HG02759 (cell line): Measurements from ENCODE around the gene DRC7.

Source experiments
- ATAC-seq: cut with Tn5 transposase; IDR thresholded peaks from one replicate; pipeline ENCODE4 v1.9.1; 2021; ENCODE audit warnings: mild to moderate bottlenecking, moderate library complexity; ENCODE audit not compliant: unreplicated experiment

DRC7 gene, protein sequence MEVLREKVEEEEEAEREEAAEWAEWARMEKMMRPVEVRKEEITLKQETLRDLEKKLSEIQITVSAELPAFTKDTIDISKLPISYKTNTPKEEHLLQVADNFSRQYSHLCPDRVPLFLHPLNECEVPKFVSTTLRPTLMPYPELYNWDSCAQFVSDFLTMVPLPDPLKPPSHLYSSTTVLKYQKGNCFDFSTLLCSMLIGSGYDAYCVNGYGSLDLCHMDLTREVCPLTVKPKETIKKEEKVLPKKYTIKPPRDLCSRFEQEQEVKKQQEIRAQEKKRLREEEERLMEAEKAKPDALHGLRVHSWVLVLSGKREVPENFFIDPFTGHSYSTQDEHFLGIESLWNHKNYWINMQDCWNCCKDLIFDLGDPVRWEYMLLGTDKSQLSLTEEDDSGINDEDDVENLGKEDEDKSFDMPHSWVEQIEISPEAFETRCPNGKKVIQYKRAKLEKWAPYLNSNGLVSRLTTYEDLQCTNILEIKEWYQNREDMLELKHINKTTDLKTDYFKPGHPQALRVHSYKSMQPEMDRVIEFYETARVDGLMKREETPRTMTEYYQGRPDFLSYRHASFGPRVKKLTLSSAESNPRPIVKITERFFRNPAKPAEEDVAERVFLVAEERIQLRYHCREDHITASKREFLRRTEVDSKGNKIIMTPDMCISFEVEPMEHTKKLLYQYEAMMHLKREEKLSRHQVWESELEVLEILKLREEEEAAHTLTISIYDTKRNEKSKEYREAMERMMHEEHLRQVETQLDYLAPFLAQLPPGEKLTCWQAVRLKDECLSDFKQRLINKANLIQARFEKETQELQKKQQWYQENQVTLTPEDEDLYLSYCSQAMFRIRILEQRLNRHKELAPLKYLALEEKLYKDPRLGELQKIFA

DNA sequence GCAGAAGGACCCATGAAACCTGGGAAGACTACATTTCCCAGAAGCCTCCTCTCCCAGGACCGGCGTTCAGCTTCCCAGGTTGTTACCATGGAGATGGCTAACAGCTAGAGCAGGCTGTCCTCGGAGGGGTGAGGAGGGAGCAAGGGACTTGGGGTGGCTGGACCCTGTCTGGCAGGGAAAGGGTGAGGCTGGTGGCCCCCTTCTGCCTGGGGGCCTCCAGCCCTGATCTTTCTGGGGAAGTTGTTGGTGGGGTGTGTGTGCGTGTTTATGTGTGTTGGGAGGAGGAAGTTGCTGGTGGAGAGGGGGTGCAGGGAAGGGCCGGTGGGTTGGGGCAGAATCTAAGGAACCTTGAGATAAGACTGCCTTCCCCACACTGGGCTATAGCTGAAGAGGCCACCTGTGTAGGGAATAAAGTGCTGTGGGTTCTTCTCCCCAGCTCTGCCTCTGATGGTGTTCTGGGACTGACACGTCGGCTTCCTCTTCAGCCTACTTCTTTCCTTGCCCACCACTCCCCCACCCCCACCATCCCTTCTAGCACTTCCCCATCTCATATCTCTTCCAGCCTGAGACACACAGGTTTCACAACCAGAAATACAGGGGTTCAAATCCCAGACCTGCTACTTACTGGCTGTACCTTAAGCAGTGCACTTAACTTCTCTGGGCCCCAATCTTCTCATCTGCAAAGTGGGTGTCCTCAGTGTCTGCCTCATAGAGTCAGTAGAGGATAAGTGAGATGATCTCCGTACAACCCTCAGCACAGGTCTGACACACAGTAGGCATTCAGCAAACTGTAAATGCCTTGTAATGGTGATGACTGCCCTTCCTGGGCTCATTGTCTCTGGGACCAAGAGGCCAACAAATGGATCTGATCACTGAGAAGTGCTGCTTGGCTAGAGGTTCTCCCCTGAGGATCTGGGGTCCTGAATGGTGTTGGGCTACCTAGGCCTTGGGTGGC is at the start of gene DRC7:
Gene DRC7, plus strand, starts transcription at position 82 of the 955 bp plus-strand sequence. CDS start 3,144 bp downstream, outside the sequence.
- ATAC-seq: peak; percentile 57

DNA sequence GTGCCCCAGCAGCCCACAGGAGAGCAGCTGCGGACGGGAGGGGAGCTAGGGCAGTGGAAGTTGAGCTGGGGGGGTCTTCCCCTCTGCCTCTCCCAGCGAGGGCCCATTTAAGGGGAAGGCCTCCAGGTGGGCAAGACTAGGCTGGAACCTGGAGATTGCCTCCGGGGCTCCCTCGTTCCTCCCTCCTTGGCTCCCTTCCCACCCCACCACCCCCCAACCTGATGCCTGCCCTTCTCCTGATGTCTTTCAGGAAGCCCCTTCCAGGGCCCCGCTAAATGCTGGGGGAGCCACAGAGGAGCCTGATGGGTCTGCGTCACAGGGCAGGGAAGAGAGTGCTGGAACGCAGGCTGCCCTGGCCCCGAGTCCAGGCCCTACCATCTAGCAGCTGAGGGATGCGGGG is 49.4 kb upstream of the DRC7 start:
- no peak for ATAC-seq

DNA sequence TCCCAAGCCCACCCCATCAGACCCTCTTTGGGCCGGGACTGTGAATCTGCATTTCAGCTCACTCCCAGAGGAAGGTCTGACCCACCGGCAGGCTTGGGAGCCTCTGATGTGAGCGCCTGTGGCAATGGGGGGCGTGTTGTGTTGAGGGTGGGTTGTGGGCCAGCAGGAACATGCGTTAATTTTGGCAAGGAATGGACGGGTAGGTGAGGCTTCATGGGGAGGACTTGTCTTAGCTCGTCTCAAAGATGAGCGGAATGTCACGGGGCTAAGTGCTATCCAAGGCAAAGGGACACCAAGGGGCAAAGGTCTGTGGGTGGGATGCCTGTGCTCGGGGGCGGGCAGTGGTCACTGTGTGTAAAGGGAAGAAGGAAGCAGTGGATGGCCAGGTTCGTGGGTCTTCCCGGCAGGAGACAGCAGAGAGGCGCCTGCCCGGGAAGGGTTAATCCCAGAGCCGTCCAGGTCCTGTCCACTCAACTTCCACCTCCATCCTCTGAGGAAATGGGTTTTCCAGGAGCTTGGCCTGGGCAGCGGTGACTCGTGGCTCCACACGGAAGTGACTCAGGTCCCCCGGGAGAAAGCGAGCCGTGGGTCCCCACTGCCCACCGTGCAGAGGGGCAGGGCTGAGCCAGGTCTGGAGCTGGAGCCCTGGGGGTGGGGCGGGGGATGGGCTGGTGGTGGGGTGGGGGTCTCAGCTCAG is 48.8 kb upstream of the DRC7 start:
- no peak for ATAC-seq

DNA sequence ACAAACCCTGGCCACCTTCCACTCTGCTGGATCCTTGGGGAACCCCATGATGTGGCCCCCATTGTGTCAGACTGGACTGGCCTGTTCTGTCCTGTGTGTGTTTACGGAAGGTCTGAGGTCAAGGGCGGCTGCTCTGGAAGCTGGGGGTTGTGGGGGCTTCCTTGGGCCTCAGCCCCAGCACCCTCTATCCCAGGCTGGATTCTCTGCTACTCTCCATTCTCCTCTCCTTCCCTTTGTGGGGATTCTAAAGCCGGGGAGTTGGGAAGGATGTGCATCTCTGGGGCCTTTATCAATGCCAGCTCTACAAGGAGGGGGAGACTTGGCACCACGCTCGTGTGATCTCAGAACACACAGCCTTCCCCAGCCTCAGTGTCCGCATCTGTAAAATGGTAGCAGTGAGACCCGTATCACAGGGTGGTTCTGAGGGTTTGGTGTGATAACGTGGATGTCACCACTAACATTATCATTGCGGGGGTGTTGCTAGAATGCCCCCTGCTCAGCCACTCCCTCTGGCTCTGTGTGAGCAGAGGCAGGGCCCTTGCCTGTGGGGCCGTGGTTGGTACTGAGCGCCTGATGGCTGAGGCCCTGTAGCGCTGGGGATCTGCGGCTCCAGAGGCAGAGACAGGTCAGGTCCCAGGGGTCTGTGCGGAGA is 48.1 kb upstream of the DRC7 start:
- no peak for ATAC-seq

DNA sequence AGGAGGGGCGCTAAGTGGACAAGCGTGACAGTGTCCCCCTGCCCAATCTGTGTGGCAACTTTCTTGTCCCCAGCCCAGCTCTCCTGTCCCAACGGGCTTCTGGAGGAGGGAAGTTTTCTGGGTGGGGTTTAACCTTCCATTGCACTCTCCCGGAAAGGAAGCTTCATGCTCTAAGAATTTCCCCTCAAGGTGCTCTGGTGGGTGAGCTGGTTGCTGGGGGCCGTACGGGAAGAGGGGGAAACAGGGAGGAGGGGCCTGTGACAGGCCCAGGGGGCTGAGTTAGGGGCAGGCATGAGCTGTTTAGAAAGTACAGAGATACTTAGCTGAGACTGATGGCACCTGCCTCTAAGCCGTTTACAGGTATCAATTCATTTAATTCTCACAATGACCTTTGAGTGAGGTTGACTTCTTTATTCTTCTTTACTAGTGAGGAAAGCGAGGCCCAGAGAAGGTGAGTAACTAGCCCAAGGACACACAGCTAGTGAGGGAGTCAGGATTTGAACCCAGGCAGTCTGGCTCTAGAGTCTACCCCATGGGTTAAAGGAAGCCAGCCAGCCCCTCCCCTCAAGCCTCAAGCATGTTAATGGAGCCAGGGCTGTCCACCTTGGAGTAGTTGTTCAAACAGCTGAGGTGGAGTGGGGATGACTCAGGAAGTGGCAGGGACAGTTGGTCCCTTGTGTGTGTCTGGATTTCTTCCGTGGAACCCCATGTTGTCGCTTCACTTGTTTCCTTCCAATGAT is 47.3 kb upstream of the DRC7 start:
- ATAC-seq: no peak

DNA sequence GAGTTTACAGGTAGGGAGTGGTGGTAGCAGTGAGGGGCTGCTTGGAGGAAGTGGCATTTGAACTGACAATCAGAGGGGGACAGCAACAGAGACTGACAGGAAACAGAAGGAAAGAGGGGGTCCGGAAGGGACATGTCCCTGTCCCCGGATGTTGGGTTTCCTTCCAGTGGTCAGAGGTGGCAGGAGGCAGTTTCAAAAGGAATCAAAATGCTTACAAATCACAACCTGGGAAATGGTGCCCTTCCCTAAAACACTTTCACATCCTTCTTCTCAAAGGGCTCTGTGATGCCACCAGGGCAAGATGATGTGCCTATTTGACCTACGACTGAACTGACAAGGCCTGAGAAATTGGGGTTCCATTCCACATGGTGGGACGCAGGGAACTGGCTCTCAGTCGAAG is 46.5 kb upstream of the DRC7 start:
- no peak for ATAC-seq

DNA sequence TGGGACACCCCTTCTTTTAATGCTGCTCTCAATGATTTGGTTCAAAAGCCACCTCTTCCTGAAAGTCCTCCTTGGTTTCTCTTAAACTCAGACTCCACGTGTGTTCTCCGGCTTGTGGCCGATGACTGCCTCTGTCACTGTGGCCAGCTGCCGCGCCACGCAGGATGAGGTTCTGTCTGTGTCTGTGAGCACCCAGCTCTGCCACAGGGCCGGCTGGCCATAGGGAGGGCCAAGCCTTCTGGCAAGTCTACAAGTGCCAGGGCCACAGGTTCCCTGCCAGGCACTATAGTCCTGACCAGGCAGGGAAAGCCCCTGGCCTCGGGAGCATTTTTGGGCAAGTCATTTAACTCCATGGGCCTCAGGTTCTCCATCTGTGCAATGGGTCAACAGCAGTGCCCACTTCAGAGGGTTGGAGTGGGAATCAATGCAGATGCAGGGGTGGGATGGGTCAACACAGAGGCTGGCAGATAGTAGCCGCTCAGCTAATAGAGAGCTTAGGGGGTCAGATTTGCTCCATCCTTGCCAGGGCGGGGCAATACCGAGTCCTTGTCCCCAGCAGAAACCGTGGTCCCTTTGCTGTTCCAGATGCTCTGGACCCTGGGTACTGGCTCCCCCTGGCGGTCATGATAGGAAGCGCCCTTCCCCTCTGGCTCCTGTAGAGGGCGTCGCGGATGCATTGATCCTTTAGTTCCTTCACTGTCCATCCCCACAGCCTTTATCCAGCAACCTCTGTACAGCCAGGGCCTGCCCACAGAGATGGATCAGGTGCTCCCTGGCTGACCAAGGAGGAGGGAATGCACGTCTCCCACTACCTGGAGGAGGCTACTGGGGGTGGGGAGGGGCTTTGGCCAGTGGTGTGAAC is 45.8 kb upstream of the DRC7 start:
- ATAC-seq: no peak

DNA sequence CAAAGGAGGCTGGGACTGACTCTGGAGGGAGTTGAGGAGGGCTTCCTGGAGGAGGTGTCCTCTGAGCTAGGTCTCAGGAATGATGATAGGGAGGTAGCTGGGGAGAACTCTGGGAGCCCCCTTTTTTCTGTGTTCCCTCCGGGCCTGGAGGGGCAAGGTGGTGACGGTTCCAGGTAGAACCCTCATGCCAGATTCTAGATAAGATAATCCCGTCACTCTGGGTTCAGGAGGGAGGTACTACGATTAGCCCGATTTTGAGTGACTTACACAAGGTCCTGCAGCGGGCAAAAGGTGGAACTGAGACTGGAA is 45.2 kb upstream of the DRC7 start:
- no peak for ATAC-seq

DNA sequence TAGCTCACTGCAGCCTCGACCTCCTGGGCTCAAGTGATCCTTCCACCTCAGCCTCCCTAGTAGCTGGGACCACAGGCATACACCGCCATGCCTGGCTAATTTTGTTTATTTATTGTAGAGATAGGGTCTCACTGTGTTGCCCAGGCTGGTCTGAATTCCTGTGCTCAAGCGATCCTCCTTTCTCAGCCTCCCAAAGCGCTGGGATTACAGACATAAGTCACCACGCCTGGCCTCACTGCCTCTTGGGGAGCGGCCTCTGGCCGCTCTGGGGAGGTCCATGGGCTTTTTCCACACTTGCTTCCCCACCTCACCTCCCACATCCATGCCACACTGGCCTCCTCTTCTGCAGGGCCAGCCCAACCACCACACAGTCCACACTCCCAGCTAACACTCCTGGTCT is 44.8 kb upstream of the DRC7 start:
- ATAC-seq: no peak

DNA sequence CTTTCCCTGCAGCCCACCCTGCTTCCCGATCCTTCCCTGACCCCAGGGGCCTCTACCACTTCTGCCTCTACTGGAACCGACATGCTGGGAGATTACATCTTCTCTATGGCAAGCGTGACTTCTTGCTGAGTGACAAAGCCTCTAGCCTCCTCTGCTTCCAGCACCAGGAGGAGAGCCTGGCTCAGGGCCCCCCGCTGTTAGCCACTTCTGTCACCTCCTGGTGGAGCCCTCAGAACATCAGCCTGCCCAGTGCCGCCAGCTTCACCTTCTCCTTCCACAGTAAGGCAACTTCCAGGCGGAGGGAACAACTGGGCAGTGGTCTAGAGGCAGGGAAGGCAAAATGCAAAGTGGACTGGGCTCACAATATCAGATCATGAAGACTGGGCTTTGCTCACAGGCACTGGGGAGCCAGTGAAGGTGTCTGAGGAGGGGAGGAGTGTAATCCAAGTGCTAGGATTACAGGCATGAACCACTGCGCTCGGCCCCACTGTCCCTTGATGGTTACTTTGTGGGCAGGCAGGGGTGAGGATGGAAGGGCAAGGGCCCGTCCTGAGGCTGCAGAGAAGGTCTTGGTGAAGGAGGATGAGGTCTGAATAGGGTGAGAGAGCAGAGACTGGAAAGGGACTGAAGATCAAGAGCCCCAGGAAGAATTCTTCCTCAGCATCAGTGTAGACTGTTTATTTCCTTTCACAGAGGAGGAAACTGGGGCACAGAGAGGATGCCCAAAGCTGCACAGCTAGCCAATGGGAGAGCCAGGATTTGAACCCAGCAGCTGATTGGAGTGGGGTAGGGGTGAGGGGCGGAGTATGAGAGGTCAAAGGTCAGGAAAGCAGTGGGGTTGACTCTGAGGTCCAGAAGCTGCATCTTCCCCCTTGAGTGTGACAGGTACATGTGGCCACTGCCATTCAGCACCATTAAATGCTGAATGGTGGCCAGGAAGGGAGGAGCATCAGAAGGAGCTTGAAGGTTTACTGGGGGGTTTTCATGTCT is 43.0 kb upstream of the DRC7 start:
- no peak for ATAC-seq

DNA sequence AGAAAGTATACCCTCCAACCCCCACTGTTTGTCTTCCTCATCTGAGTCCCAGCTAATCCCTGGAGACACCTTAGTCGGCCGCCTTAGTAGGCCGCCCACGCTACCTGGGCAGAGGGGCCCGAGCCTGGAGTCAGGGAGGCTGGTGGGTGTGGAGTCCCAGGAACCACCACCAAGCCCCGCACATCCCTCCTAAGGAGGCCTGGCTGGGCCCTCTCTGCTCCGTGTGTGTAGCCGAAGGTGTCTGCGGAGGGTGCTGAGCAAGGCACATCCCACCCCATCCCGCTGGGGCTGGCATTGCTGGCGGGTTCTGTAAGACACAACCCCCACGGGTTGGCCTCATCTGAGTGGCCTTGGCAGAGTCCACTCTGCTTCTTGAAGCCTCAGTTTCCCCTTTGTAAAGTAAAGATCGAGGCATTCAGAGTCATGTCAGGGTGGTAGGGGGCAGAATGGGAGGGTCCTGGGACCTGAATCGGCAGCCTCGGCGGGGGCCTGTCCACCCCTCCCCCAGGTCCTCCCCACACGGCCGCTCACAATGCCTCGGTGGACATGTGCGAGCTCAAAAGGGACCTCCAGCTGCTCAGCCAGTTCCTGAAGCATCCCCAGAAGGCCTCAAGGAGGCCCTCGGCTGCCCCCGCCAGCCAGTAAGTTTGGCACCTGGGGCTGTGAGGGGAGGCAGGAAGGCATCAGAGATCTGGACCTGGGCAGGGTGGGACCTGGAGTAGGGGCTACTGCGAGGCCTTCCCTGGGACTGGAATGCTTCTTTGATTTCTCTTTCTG is 41.7 kb upstream of the DRC7 start:
- ATAC-seq: no peak

DNA sequence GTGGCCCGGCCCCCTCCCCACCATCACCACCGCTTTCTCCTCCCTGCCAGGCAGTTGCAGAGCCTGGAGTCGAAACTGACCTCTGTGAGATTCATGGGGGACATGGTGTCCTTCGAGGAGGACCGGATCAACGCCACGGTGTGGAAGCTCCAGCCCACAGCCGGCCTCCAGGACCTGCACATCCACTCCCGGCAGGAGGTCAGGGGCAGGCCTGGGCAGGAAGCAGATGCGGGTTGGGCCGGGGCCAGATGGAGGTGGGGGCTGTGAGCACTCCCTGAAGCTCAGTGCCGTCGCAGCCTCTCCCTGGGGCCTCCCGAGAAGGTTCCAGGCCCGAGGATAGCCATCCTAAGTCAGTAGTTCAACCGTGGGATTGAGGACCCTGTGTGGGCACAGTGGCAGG is 40.7 kb upstream of the DRC7 start:
- no peak for ATAC-seq

DNA sequence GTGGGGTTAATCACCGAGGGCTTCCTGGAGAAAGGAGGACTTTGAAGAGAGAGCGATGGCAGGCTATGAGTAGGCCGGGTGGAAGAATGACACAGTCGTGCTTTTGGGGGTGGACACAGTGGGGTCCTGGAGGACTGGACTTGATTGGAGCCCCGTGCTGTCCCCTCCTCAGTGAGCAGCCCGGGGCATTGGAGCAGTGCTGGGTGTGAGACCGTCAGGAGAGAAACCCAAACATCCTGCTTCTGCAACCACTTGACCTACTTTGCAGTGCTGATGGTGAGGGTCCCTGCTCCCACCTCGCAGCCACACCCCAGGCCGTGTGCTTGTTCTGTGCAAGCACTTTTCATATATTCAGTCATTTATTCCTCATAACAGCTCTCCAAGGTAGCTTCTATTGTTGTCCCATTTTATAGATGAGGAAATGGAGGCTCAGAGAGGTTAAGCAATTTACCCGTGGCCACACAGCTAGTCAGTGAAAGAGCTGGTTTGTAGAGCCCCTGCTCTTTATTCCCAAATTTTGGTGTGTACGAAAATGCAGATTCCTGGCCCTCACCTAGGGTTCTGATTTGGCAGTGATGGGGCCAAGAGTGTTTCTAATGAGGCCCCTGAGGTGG is 38.2 kb upstream of the DRC7 start:
- no peak for ATAC-seq

DNA sequence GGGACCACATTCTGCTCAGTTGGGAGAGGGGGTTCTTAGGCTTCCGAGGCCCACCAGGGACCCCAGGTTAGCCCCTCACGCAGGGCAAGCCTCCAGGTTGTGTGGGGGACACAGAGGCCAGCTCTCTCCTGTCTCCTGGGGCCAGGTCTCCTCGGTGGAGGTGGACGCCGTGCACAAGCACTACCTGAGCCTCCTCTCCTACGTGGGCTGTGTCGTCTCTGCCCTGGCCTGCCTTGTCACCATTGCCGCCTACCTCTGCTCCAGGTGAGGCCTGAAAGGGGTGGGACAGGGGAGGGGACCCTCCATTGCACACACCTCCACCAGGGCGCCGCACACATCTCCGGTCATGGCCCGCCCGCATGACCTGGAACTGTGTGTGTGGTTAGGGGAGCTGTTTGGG is 37.4 kb upstream of the DRC7 start:
- no peak for ATAC-seq

DNA sequence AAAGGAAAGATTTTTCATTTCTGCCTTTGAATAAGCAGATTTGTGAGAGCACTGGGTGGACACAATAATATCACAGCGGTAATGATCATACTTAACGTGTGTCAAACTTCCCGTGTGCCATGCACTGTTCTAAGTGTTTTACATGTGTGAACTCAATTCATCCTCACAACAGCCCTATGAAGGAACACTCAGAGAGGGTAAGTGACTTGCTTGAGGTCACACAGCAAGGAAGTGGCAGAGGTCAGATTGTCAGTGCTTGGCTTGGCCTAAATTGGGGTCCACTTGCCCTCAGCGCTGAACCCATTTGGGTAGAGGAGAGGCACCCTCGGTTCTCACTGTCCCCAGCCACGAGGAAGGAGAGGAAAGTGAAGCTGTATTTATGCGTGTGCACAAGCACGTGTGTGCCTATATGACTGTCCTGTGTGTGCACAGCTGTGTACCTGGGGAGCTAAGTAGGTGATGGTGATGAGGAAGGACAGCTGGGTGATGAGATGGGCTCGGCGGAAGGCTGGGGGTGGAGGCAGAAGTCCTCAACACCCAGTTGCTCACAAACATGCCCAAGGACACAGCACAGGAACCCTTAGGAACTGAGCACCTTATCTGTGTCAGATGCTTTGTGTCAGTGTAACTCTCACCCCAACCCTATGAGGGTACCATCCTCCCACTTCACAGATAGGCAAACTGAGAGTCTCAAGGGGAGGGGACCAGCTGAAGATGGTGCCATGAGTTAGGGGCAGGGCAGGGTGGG is 36.3 kb upstream of the DRC7 start:
- ATAC-seq: no peak
